ENCODE data around the gene MKRN2. TPM values are rescaled to one million over a fixed set of nuclear protein-coding genes. Genes with fewer than 3 reads are reported as not detected.

MKRN2 gene, protein sequence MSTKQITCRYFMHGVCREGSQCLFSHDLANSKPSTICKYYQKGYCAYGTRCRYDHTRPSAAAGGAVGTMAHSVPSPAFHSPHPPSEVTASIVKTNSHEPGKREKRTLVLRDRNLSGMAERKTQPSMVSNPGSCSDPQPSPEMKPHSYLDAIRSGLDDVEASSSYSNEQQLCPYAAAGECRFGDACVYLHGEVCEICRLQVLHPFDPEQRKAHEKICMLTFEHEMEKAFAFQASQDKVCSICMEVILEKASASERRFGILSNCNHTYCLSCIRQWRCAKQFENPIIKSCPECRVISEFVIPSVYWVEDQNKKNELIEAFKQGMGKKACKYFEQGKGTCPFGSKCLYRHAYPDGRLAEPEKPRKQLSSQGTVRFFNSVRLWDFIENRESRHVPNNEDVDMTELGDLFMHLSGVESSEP
- total RNA-seq: 32.8 and 34.7 TPM in 2 replicates

DNA sequence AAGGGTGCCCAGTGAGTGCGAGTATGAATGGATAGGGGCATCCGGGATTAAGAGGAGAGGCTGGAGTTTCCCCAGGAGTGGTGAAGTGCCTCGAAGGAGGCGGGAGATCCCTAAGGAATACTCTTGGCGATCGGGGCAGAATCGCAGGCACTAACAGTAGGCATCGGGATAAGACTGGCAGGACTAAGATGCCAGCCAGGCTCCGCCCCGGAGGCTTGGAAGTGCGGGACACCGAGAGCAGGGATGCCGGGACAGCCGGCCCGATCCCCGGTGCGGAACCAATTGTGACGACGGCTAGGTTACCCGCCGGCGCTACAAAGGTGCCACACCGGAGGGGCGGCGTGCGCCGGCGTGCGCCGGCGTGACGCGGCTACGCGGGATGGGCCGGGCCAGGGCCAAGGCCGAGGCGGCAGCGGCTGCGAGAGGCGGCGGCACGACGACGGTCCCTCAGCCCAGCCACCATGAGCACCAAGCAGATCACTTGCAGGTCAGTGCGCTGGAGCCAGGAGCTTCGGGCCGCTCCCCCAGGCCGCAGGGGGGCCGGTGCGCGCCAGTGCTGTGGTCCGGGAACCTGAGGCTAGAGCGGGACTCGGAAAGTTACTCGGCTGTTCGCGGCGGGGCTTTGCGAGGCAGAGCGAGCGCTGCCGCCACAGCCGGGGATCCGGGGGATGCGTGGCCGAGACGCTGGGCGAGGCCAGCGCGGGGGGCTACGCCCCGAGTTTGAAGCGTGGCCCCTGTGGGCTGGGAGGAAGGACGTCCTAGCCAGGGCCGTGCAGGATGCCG lies at the start of gene MKRN2:
TSS of gene MKRN2 (plus strand) at position 398 of the 783 bp plus-strand sequence. CDS start at position 462, 64 bp downstream.

DNA sequence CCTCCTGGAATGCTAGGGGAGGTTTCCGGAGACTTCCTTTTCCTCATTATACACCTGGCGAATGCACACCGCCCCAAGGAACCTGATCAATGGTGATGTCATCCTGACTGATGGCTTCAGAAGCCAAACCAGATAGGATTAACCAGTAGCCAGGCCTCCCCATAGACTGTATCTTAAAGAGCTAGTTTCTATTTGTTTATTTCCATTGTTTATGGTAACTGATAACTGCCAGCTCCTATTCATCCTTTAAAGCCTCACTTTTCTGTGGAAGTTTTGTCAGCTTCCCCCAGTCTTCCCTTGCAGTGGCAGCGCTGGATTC lies 11.5 kb upstream of the MKRN2 start, which contains the start of gene MKRN2OS:
TSS of gene MKRN2OS (minus strand) at position 27 of the 319 bp plus-strand sequence. CDS start 35 bp downstream, outside the sequence.

Other genes starting within 250 kb of the MKRN2 start
- 9.3 and 16.5 TPM in 2 replicates for gene TSEN2, start 72.6 kb upstream of the MKRN2 start, total RNA-seq
- gene MKRN2OS, start 11.6 kb upstream of the MKRN2 start, total RNA-seq: not detected in 2 replicates
- gene RAF1, start 107.0 kb downstream of the MKRN2 start, total RNA-seq: 54.5 and 70.2 TPM in 2 replicates
- not detected in 2 replicates for gene TMEM40, start 202.2 kb downstream of the MKRN2 start, total RNA-seq
- gene CAND2, start 239.6 kb downstream of the MKRN2 start, total RNA-seq: 2.2 and 2.4 TPM in 2 replicates